Adrenal gland (tissue), 5 donors: ENCODE results near the gene FMNL2.

Source experiments
- POLR2A ChIP-seq, 2 donors: fragments of 450-650 bp; IDR thresholded peaks; one replicate each; pipeline ENCODE4 v1.6.1; 2017; ENCODE audit warnings: antibody characterized with exemption in 2 of 2, mild to moderate bottlenecking in 2 of 2, moderate library complexity in 1 of 2
- TF ChIP-seq, protein P1 (sequence below), 6 experiments: fragments of 450-650 bp in 4 of 6; fragments of 200-600 bp in 2 of 6; sonication (generic) in 1 of 6; IDR thresholded peaks; 1 replicate in 5 of 6; 2 replicates in 1 of 6; pipeline versions ENCODE4 v1.5.1 to v1.8.0; 2016 to 2021; ENCODE audit warnings: antibody characterized with exemption in 6 of 6, mild to moderate bottlenecking in 2 of 6, moderate library complexity in 1 of 6
- donor health status: DM: no; HTN: no; CAD: no.

DNA sequence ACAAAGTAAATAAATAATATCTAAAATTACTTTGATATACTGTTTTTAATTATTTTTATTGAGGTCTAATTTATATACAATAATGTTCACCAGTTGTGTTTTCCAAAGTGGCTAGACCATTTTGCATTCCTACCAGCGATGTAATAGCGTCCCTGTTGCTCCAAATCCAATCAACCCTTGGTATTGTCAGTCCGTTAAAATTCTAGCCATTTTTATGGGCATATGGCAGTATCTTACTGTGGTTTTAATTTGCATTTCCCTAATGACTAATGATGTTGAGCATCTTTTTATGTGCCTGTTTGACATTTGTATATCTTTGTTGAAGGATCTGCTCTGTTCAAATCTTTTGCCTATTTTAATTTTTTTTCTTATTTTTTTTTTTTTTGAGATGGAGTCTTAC is 197.3 kb downstream of the FMNL2 start:
- TF ChIP-seq, protein P1, sequence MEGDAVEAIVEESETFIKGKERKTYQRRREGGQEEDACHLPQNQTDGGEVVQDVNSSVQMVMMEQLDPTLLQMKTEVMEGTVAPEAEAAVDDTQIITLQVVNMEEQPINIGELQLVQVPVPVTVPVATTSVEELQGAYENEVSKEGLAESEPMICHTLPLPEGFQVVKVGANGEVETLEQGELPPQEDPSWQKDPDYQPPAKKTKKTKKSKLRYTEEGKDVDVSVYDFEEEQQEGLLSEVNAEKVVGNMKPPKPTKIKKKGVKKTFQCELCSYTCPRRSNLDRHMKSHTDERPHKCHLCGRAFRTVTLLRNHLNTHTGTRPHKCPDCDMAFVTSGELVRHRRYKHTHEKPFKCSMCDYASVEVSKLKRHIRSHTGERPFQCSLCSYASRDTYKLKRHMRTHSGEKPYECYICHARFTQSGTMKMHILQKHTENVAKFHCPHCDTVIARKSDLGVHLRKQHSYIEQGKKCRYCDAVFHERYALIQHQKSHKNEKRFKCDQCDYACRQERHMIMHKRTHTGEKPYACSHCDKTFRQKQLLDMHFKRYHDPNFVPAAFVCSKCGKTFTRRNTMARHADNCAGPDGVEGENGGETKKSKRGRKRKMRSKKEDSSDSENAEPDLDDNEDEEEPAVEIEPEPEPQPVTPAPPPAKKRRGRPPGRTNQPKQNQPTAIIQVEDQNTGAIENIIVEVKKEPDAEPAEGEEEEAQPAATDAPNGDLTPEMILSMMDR (IDR thresholded peaks at IDR 0.05), result no peak
- no peak for TF ChIP-seq POLR2A (IDR thresholded peaks at IDR 0.05)
